Measurements from ENCODE around the gene SKI. TPM values are rescaled to one million over a fixed set of nuclear protein-coding genes. Genes with fewer than 3 reads are reported as not detected.

SKI gene
- total RNA-seq, 3 donors from 2014 or later: 22.1 to 33.8 (median 26.7) TPM

DNA sequence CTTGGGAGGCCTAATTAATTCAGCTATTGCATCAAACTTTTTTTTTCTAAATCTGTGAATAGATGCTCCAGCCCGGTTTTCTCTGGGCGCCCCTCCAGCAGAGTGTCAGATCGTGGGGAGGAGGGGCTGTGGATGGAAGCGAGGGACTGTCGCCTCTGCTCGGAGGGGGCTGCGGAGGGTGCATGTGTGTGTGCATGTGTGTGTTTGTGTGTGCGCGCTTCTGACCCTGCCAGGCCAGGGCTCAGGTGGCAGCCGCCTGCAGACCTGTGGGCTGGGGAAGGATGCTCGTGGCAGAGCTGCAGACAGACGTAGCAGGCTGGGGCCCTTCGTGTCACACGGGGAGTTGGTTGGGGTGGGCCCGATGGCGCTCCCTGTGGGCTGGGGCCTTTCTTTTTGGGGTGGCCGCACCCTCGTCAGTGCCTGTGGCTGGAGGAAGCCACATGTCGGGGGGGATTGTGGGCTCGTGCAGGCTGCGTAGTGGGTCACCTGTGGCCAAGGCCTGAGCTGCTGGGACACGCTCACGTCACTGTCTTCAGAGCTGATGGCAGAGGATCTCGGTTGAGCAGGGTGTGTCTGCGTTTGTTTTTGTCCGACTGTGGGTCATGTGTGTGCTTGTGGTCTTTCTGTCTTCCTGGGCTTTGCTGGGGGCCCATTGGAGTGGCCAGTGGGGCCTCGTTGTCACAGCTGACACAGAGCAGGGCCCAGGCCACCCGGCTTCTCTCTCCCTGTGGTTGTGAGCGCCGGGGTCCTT, 2.8 kb downstream of the SKI start:
- intact Hi-C loops (cut with DNase I; ENCODE audit: low total_unique reads): no loop called here
- TF ChIP-seq POLR2AphosphoS5 (IDR thresholded peaks at IDR 0.05): no peak
- TF ChIP-seq, protein P1, sequence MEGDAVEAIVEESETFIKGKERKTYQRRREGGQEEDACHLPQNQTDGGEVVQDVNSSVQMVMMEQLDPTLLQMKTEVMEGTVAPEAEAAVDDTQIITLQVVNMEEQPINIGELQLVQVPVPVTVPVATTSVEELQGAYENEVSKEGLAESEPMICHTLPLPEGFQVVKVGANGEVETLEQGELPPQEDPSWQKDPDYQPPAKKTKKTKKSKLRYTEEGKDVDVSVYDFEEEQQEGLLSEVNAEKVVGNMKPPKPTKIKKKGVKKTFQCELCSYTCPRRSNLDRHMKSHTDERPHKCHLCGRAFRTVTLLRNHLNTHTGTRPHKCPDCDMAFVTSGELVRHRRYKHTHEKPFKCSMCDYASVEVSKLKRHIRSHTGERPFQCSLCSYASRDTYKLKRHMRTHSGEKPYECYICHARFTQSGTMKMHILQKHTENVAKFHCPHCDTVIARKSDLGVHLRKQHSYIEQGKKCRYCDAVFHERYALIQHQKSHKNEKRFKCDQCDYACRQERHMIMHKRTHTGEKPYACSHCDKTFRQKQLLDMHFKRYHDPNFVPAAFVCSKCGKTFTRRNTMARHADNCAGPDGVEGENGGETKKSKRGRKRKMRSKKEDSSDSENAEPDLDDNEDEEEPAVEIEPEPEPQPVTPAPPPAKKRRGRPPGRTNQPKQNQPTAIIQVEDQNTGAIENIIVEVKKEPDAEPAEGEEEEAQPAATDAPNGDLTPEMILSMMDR (IDR thresholded peaks at IDR 0.05): no peak
- no peak for TF ChIP-seq POLR2A (IDR thresholded peaks at IDR 0.05)
- no peak for DNase-seq (ENCODE audit: low spot score in 2 of 2)

DNA sequence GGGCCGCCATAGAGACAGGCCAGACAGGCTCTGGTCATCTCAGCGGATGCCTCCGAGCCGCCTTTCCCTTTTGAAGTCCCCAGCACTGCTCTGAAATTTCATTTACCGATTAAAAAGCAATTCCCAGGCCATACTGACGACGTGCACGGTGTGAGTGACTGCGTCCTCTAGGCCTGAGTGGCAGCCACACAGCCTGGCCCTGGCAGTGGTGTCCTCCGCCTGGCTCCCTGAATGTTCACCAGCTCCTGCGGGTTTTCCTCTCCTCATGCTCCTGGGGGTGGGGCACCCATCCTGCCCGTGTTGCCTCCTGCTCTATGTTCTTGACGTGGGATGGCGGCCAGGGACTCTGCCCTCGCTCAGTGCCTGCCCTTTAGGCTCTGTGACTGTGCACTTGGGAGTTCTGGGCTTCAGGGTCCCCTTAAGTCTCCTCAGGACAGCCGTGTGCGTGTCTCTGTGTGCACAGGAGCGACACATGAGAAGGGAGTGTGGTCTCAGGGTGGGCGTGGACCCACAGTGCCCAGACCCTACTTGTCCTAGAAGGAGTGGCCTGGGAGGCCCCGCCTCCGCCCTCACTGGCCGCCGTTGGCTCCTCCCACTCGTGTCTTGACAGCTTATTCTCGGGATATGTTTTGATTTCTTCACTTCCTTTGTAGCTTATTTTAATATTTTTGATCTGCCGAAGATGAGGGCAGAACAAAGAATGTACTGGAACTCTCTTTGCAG, 3.6 kb downstream of the SKI start:
- Histone ChIP-seq H3K36me3 (no peaks in the 10 kb centered on the region), H3K9me3 (no peaks in the 10 kb centered on the region), H3K27me3 (no peaks in the 10 kb centered on the region), H3K27ac (peak overlapping the region; percentile 88 to 96), H3K4me1 (peaks cover 29 to 52% of the 10 kb centered on the region in 2 donors), H3K4me3 (peak overlapping the region; percentile 66 to 80 (median 72))
- no peak for TF ChIP-seq POLR2AphosphoS5 (IDR thresholded peaks at IDR 0.05)
- TF ChIP-seq POLR2A (IDR thresholded peaks at IDR 0.05): no peak
- TF ChIP-seq, protein P1 (IDR thresholded peaks at IDR 0.05): no peak
- intact Hi-C loops (cut with DNase I; ENCODE audit: low total_unique reads): no loop called here
- peak in 1 of 2 donors; percentile 84 for DNase-seq (ENCODE audit: low spot score in 2 of 2)

More for the DNA sequence above, 2.8 kb downstream of the SKI start:
- H3K27me3 ChIP-seq: no peaks in the 10 kb centered on the region
- no peaks in the 10 kb centered on the region for H3K36me3 ChIP-seq
- peak overlapping the region; percentile 66 to 80 (median 72) for H3K4me3 ChIP-seq
- H3K27ac ChIP-seq: peak overlapping the region; percentile 88 to 96
- no peaks in the 10 kb centered on the region for H3K9me3 ChIP-seq
- peaks cover 23 to 44% of the 10 kb centered on the region in 2 donors for H3K4me1 ChIP-seq

DNA sequence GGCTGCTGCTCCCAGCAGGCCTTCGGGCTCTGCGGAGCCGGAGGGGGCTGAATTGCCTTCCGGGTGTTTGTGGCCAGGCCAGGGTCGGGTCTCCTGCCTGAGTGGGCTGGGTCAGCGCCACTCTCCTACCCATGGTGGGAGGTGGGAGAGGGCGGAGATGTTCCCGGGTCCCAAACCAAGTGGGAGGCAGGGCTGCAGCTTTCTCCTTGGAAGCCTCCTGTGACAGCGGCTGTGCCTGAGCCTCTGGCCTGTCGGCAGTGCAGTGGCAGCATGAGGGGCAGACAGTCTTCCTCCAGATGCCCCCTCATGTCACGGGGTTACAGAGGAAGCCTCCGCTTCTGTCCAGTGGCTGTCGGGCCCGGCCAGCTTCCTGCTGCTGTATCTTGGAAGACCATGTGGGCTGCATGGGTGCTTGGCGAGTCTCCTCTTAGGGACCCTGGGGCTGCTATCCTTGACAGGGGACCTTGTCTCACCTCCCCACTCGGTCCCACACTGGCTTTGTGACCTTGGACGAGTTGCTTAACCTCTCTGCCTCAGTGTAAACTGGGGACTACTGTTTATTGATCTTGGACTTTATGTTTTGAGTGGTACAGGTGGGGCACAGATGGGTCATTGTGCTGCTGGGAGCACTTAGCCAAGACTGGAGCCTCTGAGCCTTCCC, 4.3 kb downstream of the SKI start:
- TF ChIP-seq, protein P1 (IDR thresholded peaks at IDR 0.05): no peak
- TF ChIP-seq POLR2A (IDR thresholded peaks at IDR 0.05) (no peak), POLR2AphosphoS5 (IDR thresholded peaks at IDR 0.05) (no peak)
- Histone ChIP-seq H3K36me3 (no peaks in the 10 kb centered on the region), H3K4me1 (peaks cover 33 to 58% of the 10 kb centered on the region in 2 donors), H3K4me3 (peak overlapping the region; percentile 66 to 80 (median 72)), H3K27me3 (no peaks in the 10 kb centered on the region), H3K27ac (peak overlapping the region; percentile 88 to 96), H3K9me3 (no peaks in the 10 kb centered on the region)
- intact Hi-C loops (cut with DNase I; ENCODE audit: low total_unique reads): no loop called here
- DNase-seq (ENCODE audit: low spot score in 2 of 2): no peak

DNA sequence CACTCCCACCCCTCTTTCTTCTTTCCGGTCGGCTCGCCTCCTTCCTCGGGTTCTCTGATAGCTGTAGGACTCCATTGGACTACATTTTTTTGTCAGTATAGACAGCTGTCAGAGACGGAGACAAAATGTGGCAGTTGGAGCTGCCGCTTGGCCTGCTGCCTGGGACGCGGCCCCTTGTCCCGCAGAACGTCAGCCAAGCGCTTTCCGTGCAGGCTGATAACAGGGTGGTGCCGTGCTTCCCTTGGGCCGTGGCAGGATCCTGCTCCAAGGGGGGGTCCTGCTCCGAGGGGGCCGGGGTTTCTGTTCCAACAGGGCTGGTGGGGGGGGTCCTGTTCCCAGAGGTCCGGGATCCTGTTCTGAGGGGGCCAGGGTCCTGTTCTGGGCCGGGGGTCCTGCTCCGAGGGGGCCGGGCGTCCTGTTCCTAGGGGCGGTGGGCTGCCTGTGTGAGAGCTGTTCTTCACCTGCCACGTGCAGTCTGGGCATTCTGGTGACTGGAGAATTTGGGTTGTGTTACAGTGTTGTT, 4.9 kb downstream of the SKI start:
- Histone ChIP-seq H3K4me3 (peak overlapping the region; percentile 66 to 80 (median 72)), H3K27ac (peak overlapping the region; percentile 88 to 96), H3K9me3 (no peaks in the 10 kb centered on the region), H3K36me3 (no peaks in the 10 kb centered on the region), H3K27me3 (no peaks in the 10 kb centered on the region), H3K4me1 (peaks cover 39 to 64% of the 10 kb centered on the region in 2 donors)
- DNase-seq (ENCODE audit: low spot score in 2 of 2): no peak
- intact Hi-C loops (cut with DNase I; ENCODE audit: low total_unique reads): no loop called here
- TF ChIP-seq POLR2AphosphoS5 (IDR thresholded peaks at IDR 0.05): no peak
- TF ChIP-seq, protein P1 (IDR thresholded peaks at IDR 0.05): no peak
- TF ChIP-seq POLR2A (IDR thresholded peaks at IDR 0.05): no peak

Data from breast epithelium (tissue), 4 donors.